ENCODE measurements around the gene RERE. TPM values are rescaled to one million over a fixed set of nuclear protein-coding genes. Genes with fewer than 3 reads are reported as not detected.

RERE gene
- total RNA-seq, 1 donor from 2014 or later: 252 TPM

- peak overlapping the region; percentile 62 for H3K27ac Mint-ChIP-seq (ENCODE audit: unreplicated experiment)
Observed at GRCh38 chr1:8722366-8722765, 95.1 kb downstream of the RERE start.

DNA sequence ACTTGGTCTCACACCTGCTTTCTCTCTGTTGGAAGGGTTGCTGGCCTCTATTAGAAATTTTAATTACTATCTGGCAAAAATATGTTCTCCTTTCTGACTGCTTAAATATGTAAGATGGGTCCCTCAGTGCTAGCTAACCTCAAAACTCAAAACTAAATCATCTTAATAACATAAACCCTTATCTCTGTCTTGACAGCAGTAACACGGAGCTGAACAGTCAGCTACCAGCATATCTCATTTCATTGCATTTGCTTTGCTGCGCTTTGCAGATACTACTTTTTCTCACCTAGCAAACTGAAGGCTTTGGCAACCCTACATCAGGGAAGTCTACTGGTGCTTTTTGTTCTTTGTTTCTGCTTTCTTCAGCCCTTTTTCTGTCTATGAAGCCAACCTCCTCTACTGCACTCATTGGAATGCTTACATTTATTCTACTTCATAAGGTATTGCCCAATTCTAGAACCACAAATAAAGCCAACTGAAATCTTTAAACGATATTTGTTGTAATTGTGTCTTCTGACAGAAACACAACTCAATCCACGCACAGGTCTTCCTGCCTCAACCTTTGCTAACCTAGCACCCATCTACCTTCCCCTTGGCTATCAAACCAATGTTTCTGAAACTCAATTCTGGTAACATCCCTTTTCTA lies 95.6 kb downstream of the RERE start:
- Mint-ChIP-seq H3K27ac (ENCODE audit: unreplicated experiment) (peak overlapping the region; percentile 62), H3K9me3 (ENCODE audit: unreplicated experiment) (peaks cover 2% of the 10 kb centered on the region), H3K4me3 (ENCODE audit: unreplicated experiment) (no peak overlapping the region), H3K36me3 (ENCODE audit: unreplicated experiment) (no peaks in the 10 kb centered on the region), H3K27me3 (ENCODE audit: unreplicated experiment) (peaks cover 3% of the 10 kb centered on the region), H3K4me1 (ENCODE audit: low read depth, unreplicated experiment) (peaks cover 48% of the 10 kb centered on the region)
- no peak for TF ChIP-seq CTCF (IDR thresholded peaks at IDR 0.05; ENCODE audit: partially characterized antibody, unreplicated experiment)
- no peak for DNase-seq

More at GRCh38 chr1:8722366-8722765, 95.1 kb downstream of the RERE start:
- DNase-seq: no peak
- no peak for TF ChIP-seq CTCF (IDR thresholded peaks at IDR 0.05; ENCODE audit: partially characterized antibody, unreplicated experiment)
- Mint-ChIP-seq H3K9me3 (ENCODE audit: unreplicated experiment) (peaks cover 2% of the 10 kb centered on the region), H3K4me1 (ENCODE audit: low read depth, unreplicated experiment) (peaks cover 47% of the 10 kb centered on the region), H3K27me3 (ENCODE audit: unreplicated experiment) (peaks cover 3% of the 10 kb centered on the region), H3K36me3 (ENCODE audit: unreplicated experiment) (no peaks in the 10 kb centered on the region), H3K4me3 (ENCODE audit: unreplicated experiment) (no peak overlapping the region)

GRCh38 chr1:8720347-8720746 lies 97.1 kb downstream of the RERE start:
- peak overlapping the region; percentile 9 for H3K27ac Mint-ChIP-seq (ENCODE audit: unreplicated experiment)
- H3K9me3 Mint-ChIP-seq (ENCODE audit: unreplicated experiment): peaks cover 2% of the 10 kb centered on the region
- DNase-seq: no peak
- no peak overlapping the region for H3K4me3 Mint-ChIP-seq (ENCODE audit: unreplicated experiment)
- peaks cover 45% of the 10 kb centered on the region for H3K4me1 Mint-ChIP-seq (ENCODE audit: low read depth, unreplicated experiment)
- no peak for TF ChIP-seq CTCF (IDR thresholded peaks at IDR 0.05; ENCODE audit: partially characterized antibody, unreplicated experiment)
- peaks cover 3% of the 10 kb centered on the region for H3K27me3 Mint-ChIP-seq (ENCODE audit: unreplicated experiment)
- H3K36me3 Mint-ChIP-seq (ENCODE audit: unreplicated experiment): no peaks in the 10 kb centered on the region

GRCh38 chr1:8718850-8719361 lies 98.5 kb downstream of the RERE start:
- peak; percentile 28 for DNase-seq
- peak; percentile 33 for TF ChIP-seq CTCF (IDR thresholded peaks at IDR 0.05; ENCODE audit: partially characterized antibody, unreplicated experiment)
- Mint-ChIP-seq H3K9me3 (ENCODE audit: unreplicated experiment) (peaks cover 2% of the 10 kb centered on the region), H3K36me3 (ENCODE audit: unreplicated experiment) (no peaks in the 10 kb centered on the region), H3K4me1 (ENCODE audit: low read depth, unreplicated experiment) (peaks cover 51% of the 10 kb centered on the region), H3K4me3 (ENCODE audit: unreplicated experiment) (peak overlapping the region; percentile 31), H3K27me3 (ENCODE audit: unreplicated experiment) (peaks cover 3% of the 10 kb centered on the region), H3K27ac (ENCODE audit: unreplicated experiment) (peak overlapping the region; percentile 75)

DNA sequence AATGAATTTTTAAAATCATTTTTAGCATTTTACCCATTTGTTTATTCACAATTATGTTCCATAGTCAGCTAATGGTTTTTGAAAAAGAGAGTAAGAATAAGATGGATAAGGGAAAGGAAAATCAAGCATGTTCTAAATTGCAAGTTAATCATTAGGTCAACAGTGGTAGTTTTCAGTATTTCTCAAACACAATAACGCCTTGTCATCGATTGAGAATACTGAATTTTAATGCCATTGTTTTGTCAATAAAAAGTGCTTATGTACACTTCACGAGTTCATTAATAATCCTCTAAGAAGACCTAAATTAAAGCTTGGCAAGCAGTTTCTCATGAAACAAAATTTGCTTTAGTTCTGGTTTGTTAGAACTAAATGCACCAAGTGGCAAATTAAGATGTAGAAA lies 100.3 kb downstream of the RERE start:
- Mint-ChIP-seq H3K4me1 (ENCODE audit: low read depth, unreplicated experiment) (peaks cover 52% of the 10 kb centered on the region), H3K36me3 (ENCODE audit: unreplicated experiment) (no peaks in the 10 kb centered on the region), H3K27ac (ENCODE audit: unreplicated experiment) (no peak overlapping the region), H3K27me3 (ENCODE audit: unreplicated experiment) (no peaks in the 10 kb centered on the region), H3K4me3 (ENCODE audit: unreplicated experiment) (no peak overlapping the region), H3K9me3 (ENCODE audit: unreplicated experiment) (no peaks in the 10 kb centered on the region)
- no peak for TF ChIP-seq CTCF (IDR thresholded peaks at IDR 0.05; ENCODE audit: partially characterized antibody, unreplicated experiment)
- no peak for DNase-seq

Measured in glutamatergic neuron (in vitro differentiated cells).